Astrocyte (in vitro differentiated cells and primary cell): Measurements from ENCODE around the gene VEZT.

Experiments
- CTCF ChIP-seq: IDR thresholded peaks from 2 replicates; pipeline ENCODE4 v1.5.1; 2011; ENCODE audit warnings: low read depth, mild to moderate bottlenecking, inconsistent platforms, low read length, moderate library complexity; ENCODE audit not compliant: insufficient read depth
- EZH2 ChIP-seq: IDR thresholded peaks from 2 replicates; pipeline ENCODE4 v1.6.1; 2012; ENCODE audit warnings: mild to moderate bottlenecking, low read length, inconsistent platforms; ENCODE audit not compliant: insufficient read depth

GRCh38 chr12:95336387-95337067, 118.9 kb downstream of the VEZT start:
- peak; percentile 98 for TF ChIP-seq CTCF
- TF ChIP-seq EZH2, result no peak
